Type B pancreatic cell (in vitro differentiated cells): Measurements from ENCODE around the gene CDH2. TPM values are rescaled to one million over a fixed set of nuclear protein-coding genes. Genes with fewer than 3 reads are reported as not detected.

ENCODE experiments used
- DNase-seq: peaks from one replicate; pipeline ENCODE4 v3.0.0; 2021; ENCODE audit warnings: mixed read lengths; ENCODE audit not compliant: unreplicated experiment; ENCODE audit errors: extremely low spot score
- H3K27ac Mint-ChIP-seq: 2 replicates; pipeline ENCODE4 v1.8.0; 2021; ENCODE audit warnings: mild to moderate bottlenecking, mixed read lengths
- H3K27me3 Mint-ChIP-seq: 2 replicates; pipeline ENCODE4 v1.8.0; 2021; ENCODE audit warnings: mixed read lengths
- H3K36me3 Mint-ChIP-seq: 2 replicates; pipeline ENCODE4 v1.8.0; 2021; ENCODE audit warnings: mixed read lengths
- H3K4me1 Mint-ChIP-seq: one replicate; pipeline ENCODE4 v1.8.0; 2021; ENCODE audit warnings: mixed read lengths; ENCODE audit not compliant: unreplicated experiment
- H3K4me3 Mint-ChIP-seq: 2 replicates; pipeline ENCODE4 v1.8.0; 2021; ENCODE audit warnings: mild to moderate bottlenecking, mixed read lengths
- H3K9me3 Mint-ChIP-seq: 2 replicates; pipeline ENCODE4 v1.8.0; 2021; ENCODE audit warnings: mixed read lengths
- CTCF ChIP-seq: fragments of 200-600 bp; sonication (generic); conservative IDR thresholded peaks from 2 replicates; pipeline ENCODE4 v1.5.0; 2021; ENCODE audit warnings: antibody characterized with exemption, mild to moderate bottlenecking
- total RNA-seq: library from RNA; stranded (reverse); gene quantifications from 2 replicates; pipeline ENCODE4 v1.2.1, GENCODE V29; 2021; ENCODE audit warnings: low replicate concordance

Gene CDH2
- total RNA-seq, 1 donor from 2014 or later = 145 TPM

GRCh38 chr18:28039078-28039477, 137.9 kb downstream of the CDH2 start:
- Mint-ChIP-seq H3K36me3 (no peaks in the 10 kb centered on the region), H3K27ac (no peak overlapping the region), H3K4me3 (no peak overlapping the region)

GRCh38 chr18:28036488-28036887, 140.4 kb downstream of the CDH2 start:
- Mint-ChIP-seq H3K9me3 (no peaks in the 10 kb centered on the region), H3K36me3 (no peaks in the 10 kb centered on the region), H3K4me3 (no peak overlapping the region), H3K4me1 (peaks cover 18% of the 10 kb centered on the region), H3K27ac (no peak overlapping the region), H3K27me3 (no peaks in the 10 kb centered on the region)
- no peak for DNase-seq
- no peak for TF ChIP-seq CTCF

More at GRCh38 chr18:28039078-28039477, 137.9 kb downstream of the CDH2 start:
- DNase-seq = no peak
- peaks cover 19% of the 10 kb centered on the region for H3K4me1 Mint-ChIP-seq
- no peaks in the 10 kb centered on the region for H3K9me3 Mint-ChIP-seq
- TF ChIP-seq CTCF = no peak
- H3K27me3 Mint-ChIP-seq = no peaks in the 10 kb centered on the region

- Mint-ChIP-seq H3K27me3 (no peaks in the 10 kb centered on the region), H3K9me3 (peaks cover 7% of the 10 kb centered on the region), H3K4me3 (no peak overlapping the region), H3K4me1 (peaks cover 26% of the 10 kb centered on the region), H3K27ac (no peak overlapping the region), H3K36me3 (peaks cover 5% of the 10 kb centered on the region)
- no peak for DNase-seq
- TF ChIP-seq CTCF = no peak
Observed at GRCh38 chr18:28034567-28034966, 142.4 kb downstream of the CDH2 start.

- Mint-ChIP-seq H3K4me1 (peaks cover 26% of the 10 kb centered on the region), H3K36me3 (peaks cover 5% of the 10 kb centered on the region), H3K9me3 (peaks cover 7% of the 10 kb centered on the region), H3K27me3 (no peaks in the 10 kb centered on the region), H3K4me3 (no peak overlapping the region), H3K27ac (no peak overlapping the region)
- no peak for DNase-seq
- no peak for TF ChIP-seq CTCF
Observed at GRCh38 chr18:28032177-28032576, 144.8 kb downstream of the CDH2 start.

- Mint-ChIP-seq H3K36me3 (peaks cover 8% of the 10 kb centered on the region), H3K4me1 (peaks cover 22% of the 10 kb centered on the region)
- no peak for TF ChIP-seq CTCF
Observed at GRCh38 chr18:28030458-28030857, 146.5 kb downstream of the CDH2 start.

GRCh38 chr18:28027755-28028154, 149.2 kb downstream of the CDH2 start:
- Mint-ChIP-seq H3K9me3 (peaks cover 10% of the 10 kb centered on the region), H3K4me3 (no peak overlapping the region), H3K36me3 (peaks cover 8% of the 10 kb centered on the region), H3K27me3 (no peaks in the 10 kb centered on the region), H3K4me1 (peaks cover 17% of the 10 kb centered on the region), H3K27ac (no peak overlapping the region)
- DNase-seq = no peak
- no peak for TF ChIP-seq CTCF

More at GRCh38 chr18:28030458-28030857, 146.5 kb downstream of the CDH2 start:
- Mint-ChIP-seq H3K27ac (no peak overlapping the region), H3K9me3 (peaks cover 10% of the 10 kb centered on the region), H3K4me3 (no peak overlapping the region), H3K27me3 (no peaks in the 10 kb centered on the region)
- DNase-seq = no peak
